GM18505 (cell line): ENCODE measurements around the gene FGL2.
"Not testable (repeated sequence)": the region's sequence is repeated elsewhere in the genome, so short reads cannot be mapped to it uniquely, and the experiment has no call there.

Experiments used
- ATAC-seq: cut with Tn5 transposase; IDR thresholded peaks from one replicate; pipeline ENCODE4 v1.9.1; 2021; ENCODE audit not compliant: unreplicated experiment
- POLR2A ChIP-seq: IDR thresholded peaks from 4 replicates; pipeline ENCODE4 v1.6.1; 2011; ENCODE audit warnings: borderline replicate concordance; ENCODE audit not compliant: insufficient read depth, insufficient read length; ENCODE audit errors: extremely low read depth

The FGL2 gene

GRCh38 chr7:77188731-77189437, 10.7 kb downstream of the FGL2 start:
- no peak for ATAC-seq
- TF ChIP-seq POLR2A: no peak

DNA sequence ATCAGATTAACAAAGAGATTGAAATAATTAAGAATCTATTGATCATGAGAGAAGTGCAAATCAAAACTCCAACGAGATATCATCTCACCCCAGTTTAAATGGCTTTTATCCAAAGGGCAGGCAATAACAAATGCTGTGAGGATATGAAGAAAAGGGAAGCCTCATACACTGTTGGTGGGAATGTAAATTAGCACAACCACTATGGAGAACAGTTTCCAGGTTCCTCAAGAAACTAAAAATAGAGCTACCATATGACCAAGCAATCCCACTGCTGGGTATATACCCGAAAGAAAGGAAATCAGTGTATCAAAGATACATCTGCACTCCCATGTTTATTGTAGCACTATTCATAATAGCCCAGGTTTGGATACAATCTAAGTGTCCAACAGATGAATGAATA, 13.8 kb downstream of the FGL2 start:
- ATAC-seq: no peak
- no peak for TF ChIP-seq POLR2A

DNA sequence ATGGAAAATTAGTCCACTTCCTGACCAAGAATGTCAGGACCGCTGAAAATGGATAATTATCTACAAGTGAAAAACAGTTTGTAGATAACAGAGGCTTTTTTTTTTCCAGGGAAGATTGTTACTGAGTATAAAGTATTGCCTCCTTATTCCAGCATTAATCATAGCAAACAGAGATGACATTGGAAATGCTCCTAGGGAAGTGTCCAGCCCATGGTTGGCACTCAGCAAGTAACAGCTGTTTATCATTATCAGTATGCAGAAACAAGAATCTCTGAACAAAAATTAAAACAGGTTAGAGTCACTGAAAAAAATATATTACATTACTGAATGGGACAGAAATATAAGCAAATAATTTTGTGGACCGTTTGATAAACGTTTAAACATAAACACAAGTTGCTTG, 14.6 kb downstream of the FGL2 start:
- no peak for TF ChIP-seq POLR2A
- no peak for ATAC-seq

GRCh38 chr7:77184463-77184862, 15.2 kb downstream of the FGL2 start:
- TF ChIP-seq POLR2A: no peak
- no peak for ATAC-seq

DNA sequence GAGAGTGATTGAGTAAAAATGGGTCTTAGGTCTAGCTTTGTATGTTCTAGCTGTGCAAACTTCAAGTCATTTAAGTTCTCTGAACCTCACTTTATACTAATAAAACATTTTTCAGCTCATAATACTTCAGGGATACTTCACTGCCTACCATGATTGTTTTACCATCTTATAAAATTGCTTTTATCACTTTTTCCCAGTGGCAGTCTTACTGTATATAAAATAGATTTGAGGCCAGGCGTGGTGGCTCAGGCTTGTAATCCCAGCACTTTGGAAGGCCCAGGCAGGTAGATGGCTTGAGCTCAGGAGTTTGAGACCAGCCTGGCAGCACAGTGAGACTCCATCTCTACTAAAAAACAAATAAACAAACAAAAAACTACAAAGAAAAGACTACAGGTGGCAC, 17.4 kb downstream of the FGL2 start:
- TF ChIP-seq POLR2A: no peak
- ATAC-seq: no peak

- no peak for TF ChIP-seq POLR2A
- no peak for ATAC-seq
These were observed 17.9 kb downstream of the FGL2 start for GRCh38 chr7:77181734-77182133.

GRCh38 chr7:77181015-77181595, 18.5 kb downstream of the FGL2 start:
- no peak for TF ChIP-seq POLR2A
- ATAC-seq: no peak

DNA sequence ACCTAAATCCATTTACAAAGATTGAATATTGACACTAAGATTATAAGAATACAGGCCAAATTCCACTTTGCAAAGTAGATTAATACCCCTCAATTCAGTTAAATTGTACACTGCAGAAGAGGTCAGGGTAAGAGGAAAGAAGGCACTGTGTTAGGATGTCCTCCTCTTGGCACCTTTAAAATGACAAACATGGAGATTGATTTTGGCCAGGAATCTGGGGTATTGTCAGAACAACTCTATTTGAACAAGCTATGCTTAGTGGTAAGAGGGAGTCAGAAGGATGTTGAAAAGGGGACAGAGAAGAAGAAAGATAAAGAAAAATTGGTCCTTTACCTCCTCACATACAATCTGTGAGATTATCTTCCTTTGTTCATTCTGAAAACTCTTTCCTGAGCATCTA, 21.6 kb downstream of the FGL2 start:
- ATAC-seq: not testable (repeated sequence)

DNA sequence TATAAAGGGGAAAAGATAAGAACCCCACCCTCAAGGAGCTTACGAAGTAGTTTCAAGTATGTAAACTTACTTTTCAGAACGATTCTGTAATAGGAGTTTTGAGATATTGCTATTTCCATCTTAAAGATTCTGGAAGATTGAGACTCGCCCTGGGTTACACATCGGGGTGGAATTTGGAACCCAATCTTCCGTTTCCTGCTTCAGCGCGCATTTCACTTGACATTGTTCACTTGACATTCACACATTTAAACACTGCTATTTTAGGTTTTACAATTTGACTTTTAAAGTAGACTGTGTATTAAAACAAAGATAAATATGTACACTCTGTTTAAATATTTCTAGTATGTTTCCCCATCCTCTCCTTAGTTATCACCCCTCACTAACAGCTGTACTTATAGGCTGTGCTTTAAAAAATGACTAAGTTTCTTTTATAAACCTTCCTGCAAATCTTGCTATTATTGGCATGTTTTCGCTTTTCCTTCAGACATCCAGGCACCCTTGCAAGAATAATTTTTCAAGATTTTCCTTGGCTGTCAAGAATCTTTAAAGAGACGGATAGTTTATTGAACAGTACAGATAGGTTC, 22.2 kb downstream of the FGL2 start:
- not testable (repeated sequence) for ATAC-seq

DNA sequence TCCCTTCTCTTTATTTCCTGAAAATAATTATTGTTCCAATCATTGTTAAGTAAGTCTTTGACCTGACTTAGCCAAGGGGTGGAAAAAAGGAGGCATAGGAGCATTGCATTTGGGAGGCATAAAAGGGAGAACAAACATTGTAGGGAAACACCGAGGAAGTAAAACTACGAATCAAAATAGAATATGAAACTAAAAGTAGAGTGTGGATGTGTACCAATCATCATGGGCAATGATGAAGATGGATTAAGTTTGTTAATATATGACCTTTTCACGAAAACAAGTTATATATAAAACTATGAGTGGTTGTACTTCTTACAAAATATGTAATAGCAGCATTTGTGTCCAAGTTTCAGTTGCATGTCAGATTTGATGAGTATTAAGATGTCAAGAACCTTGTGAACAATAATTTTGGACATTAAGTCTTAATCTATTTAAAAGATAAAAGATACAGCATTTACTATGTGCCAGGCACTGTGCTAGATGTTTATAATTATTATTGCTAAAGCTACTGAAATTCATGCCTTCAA, 24.3 kb downstream of the FGL2 start:
- not testable (repeated sequence) for ATAC-seq

GRCh38 chr7:77174418-77174817, 25.2 kb downstream of the FGL2 start:
- not testable (repeated sequence) for ATAC-seq

DNA sequence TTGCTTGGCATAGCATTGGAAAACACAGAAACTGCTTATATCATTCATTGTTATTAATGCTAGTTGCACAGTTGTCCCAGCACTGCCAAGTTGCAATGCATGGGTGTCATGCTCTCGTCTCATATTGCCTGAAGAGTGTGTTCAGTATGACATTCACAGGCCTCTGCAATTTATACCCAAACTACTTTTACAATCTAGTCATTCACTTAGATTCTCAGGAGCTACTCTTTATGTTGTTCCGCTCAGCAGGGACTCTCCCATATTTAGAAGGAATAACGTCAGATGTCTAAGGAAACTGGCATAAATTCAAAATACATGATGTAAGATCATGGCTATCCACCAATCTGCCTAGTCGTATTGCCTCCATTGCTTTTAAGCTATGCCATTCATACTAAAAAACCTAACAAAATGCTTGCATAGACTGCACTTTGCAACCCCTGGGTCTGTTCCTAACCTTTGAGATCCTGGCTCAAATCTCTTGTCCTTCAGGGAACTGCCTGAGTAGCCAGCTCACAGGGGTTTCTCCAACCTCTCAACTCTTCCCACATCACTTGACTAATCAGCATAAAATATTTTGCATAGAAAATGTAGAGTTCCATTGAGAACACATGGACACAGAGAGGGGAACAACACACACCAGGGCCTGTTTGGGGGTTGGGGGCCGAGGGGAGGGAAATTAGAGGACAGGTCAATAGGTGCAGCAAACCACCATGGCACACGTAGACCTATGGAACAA, 27.0 kb downstream of the FGL2 start:
- not testable (repeated sequence) for ATAC-seq

DNA sequence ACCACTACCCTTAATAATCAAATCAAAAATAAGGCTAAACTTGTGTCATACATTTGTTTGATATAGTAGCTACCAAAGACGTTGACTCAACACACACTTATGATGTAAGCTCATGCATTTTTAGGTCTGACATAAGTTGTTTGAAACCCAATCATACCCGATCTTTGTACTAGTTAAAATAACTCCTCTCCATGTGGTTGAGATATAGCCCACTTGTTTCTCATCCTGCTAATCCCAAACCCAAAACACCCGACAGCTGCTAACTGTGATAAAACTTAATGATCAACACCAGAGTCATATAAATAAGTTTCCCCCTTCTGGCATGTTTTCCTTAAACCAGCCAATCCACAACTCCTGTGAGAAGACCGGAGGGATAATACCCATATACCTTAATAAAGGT, 28.5 kb downstream of the FGL2 start:
- not testable (repeated sequence) for ATAC-seq

- TF ChIP-seq POLR2A: no peak
- peak; percentile 68 for ATAC-seq
These were observed 42.2 kb downstream of the FGL2 start for GRCh38 chr7:77157446-77157845.

- ATAC-seq: peak; percentile 82
These were observed 42.6 kb downstream of the FGL2 start for GRCh38 chr7:77157034-77157433.

DNA sequence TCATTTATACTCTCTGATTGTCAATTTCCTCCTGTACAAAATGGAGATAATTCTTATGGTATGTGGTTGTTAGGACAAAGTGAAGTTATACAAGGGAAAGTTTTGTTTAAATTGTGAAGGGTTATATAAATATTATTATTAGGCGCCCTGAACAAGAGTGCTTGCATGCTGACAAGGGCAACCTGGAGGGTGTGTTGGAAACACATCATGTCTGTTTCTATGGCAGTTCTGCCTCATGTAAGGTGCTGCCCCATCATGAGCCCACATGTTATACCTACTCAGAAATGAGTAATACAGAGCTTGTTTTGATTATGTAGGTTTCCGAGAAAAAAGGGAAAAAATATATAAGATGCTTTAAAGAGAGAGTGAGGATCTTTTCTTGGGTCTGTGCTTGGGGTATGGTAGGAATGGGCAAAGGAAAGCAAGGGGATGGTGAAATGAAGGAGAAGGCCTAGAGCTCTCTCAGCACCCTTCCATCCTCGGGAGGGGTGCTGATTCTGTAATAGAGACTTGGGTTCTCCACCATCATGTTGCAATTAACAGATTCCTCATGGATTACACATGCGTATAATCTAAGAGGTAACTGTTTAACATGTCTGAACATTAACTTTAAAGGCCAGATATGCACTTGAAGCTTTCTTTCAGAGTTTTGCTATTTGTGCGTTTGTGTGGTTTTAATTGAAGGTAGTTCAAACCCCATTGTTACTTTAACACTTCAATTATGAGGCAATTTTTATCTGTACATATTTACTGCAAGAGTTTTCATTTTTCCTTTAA, 43.8 kb downstream of the FGL2 start:
- not testable (repeated sequence) for ATAC-seq

GRCh38 chr7:77154917-77155464, 44.6 kb downstream of the FGL2 start:
- peak; percentile 53 for ATAC-seq

DNA sequence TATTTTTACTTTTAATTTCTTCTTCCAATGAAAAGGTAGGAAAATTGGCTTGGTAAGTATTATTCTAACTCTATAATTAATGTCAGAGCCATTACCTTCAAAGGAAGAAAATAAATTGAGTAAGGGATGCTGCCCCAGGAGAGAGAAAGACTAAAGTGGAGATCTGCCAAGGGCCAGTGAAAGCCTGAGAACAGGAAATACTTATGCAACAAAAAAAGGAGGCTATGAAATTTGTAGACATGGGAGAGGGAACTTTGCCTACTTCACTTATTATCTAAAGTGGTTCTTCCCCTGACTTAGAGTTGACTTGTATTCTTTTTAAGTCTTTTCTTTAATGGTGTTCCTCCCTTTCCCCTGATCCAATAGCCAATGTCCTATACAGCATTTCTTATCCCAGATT, 47.4 kb downstream of the FGL2 start:
- not testable (repeated sequence) for ATAC-seq
